Rectal smooth muscle tissue (tissue), 1 donor: Measurements from ENCODE around the gene GRIN3A.

Source experiments
- H3K27ac ChIP-seq: one replicate; pipeline ENCODE4 v1.7.0; 2013; ENCODE audit warnings: low read depth, low read length, inconsistent platforms
- H3K27me3 ChIP-seq: one replicate; pipeline ENCODE4 v1.7.0; 2013; ENCODE audit warnings: low read length; ENCODE audit not compliant: control insufficient read depth, insufficient read depth
- H3K36me3 ChIP-seq: one replicate; pipeline ENCODE4 v1.7.0; 2013; ENCODE audit warnings: low read length; ENCODE audit not compliant: control insufficient read depth, insufficient read depth
- H3K4me1 ChIP-seq: one replicate; pipeline ENCODE4 v1.7.0; 2013; ENCODE audit warnings: low read length; ENCODE audit not compliant: control insufficient read depth, insufficient read depth
- H3K4me3 ChIP-seq: one replicate; pipeline ENCODE4 v1.7.0; 2013; ENCODE audit warnings: low read length
- H3K9ac ChIP-seq: one replicate; pipeline ENCODE4 v1.7.0; 2013; ENCODE audit warnings: low read length

The GRIN3A gene

GRCh38 chr9:101691657-101692056 lies 46.8 kb downstream of the GRIN3A start:
- Histone ChIP-seq H3K36me3 (no peaks in the 10 kb centered on the region), H3K9ac (no peak overlapping the region), H3K27ac (no peak overlapping the region), H3K4me1 (no peaks in the 10 kb centered on the region), H3K27me3 (no peaks in the 10 kb centered on the region), H3K4me3 (no peak overlapping the region)

- Histone ChIP-seq H3K4me3 (no peak overlapping the region), H3K4me1 (no peaks in the 10 kb centered on the region), H3K9ac (no peak overlapping the region), H3K27ac (no peak overlapping the region), H3K27me3 (no peaks in the 10 kb centered on the region), H3K36me3 (no peaks in the 10 kb centered on the region)
Observed at GRCh38 chr9:101689039-101689438, 49.4 kb downstream of the GRIN3A start.

- H3K36me3 ChIP-seq: no peaks in the 10 kb centered on the region
- no peaks in the 10 kb centered on the region for H3K27me3 ChIP-seq
- no peak overlapping the region for H3K4me3 ChIP-seq
- H3K4me1 ChIP-seq: no peaks in the 10 kb centered on the region
- no peak overlapping the region for H3K9ac ChIP-seq
- H3K27ac ChIP-seq: no peak overlapping the region
Observed at GRCh38 chr9:101684665-101685064, 53.8 kb downstream of the GRIN3A start.

GRCh38 chr9:101683236-101683635 lies 55.2 kb downstream of the GRIN3A start:
- Histone ChIP-seq H3K4me1 (no peaks in the 10 kb centered on the region), H3K36me3 (no peaks in the 10 kb centered on the region), H3K9ac (no peak overlapping the region)

GRCh38 chr9:101677861-101678260 lies 60.6 kb downstream of the GRIN3A start:
- Histone ChIP-seq H3K27me3 (no peaks in the 10 kb centered on the region), H3K27ac (no peak overlapping the region), H3K36me3 (no peaks in the 10 kb centered on the region), H3K4me3 (no peak overlapping the region), H3K9ac (no peak overlapping the region), H3K4me1 (no peaks in the 10 kb centered on the region)

More at GRCh38 chr9:101683236-101683635, 55.2 kb downstream of the GRIN3A start:
- Histone ChIP-seq H3K4me3 (no peak overlapping the region), H3K27me3 (no peaks in the 10 kb centered on the region), H3K27ac (no peak overlapping the region)

GRCh38 chr9:101675341-101675740 lies 63.1 kb downstream of the GRIN3A start:
- Histone ChIP-seq H3K4me3 (no peak overlapping the region), H3K36me3 (no peaks in the 10 kb centered on the region), H3K27ac (no peak overlapping the region), H3K9ac (no peak overlapping the region), H3K4me1 (no peaks in the 10 kb centered on the region), H3K27me3 (no peaks in the 10 kb centered on the region)

- Histone ChIP-seq H3K27ac (no peak overlapping the region), H3K36me3 (no peaks in the 10 kb centered on the region), H3K4me3 (no peak overlapping the region), H3K4me1 (no peaks in the 10 kb centered on the region), H3K27me3 (no peaks in the 10 kb centered on the region), H3K9ac (no peak overlapping the region)
Observed at GRCh38 chr9:101674165-101674564, 64.3 kb downstream of the GRIN3A start.

GRCh38 chr9:101673642-101674041 lies 64.8 kb downstream of the GRIN3A start:
- Histone ChIP-seq H3K36me3 (no peaks in the 10 kb centered on the region), H3K27ac (no peak overlapping the region), H3K27me3 (no peaks in the 10 kb centered on the region), H3K9ac (no peak overlapping the region), H3K4me3 (no peak overlapping the region), H3K4me1 (no peaks in the 10 kb centered on the region)

GRCh38 chr9:101671567-101671966 lies 66.9 kb downstream of the GRIN3A start:
- Histone ChIP-seq H3K4me1 (no peaks in the 10 kb centered on the region), H3K9ac (no peak overlapping the region), H3K27me3 (no peaks in the 10 kb centered on the region), H3K4me3 (no peak overlapping the region), H3K36me3 (no peaks in the 10 kb centered on the region), H3K27ac (no peak overlapping the region)

- Histone ChIP-seq H3K36me3 (no peaks in the 10 kb centered on the region), H3K27ac (no peak overlapping the region), H3K4me3 (no peak overlapping the region), H3K27me3 (no peaks in the 10 kb centered on the region), H3K4me1 (no peaks in the 10 kb centered on the region), H3K9ac (no peak overlapping the region)
Observed at GRCh38 chr9:101668421-101668820, 70.0 kb downstream of the GRIN3A start.

- Histone ChIP-seq H3K27ac (no peak overlapping the region), H3K27me3 (no peaks in the 10 kb centered on the region), H3K4me3 (no peak overlapping the region), H3K4me1 (no peaks in the 10 kb centered on the region), H3K36me3 (no peaks in the 10 kb centered on the region), H3K9ac (no peak overlapping the region)
Observed at GRCh38 chr9:101664453-101664852, 74.0 kb downstream of the GRIN3A start.

- H3K36me3 ChIP-seq: no peaks in the 10 kb centered on the region
- no peak overlapping the region for H3K9ac ChIP-seq
- no peaks in the 10 kb centered on the region for H3K27me3 ChIP-seq
- no peak overlapping the region for H3K4me3 ChIP-seq
- H3K27ac ChIP-seq: no peak overlapping the region
- H3K4me1 ChIP-seq: no peaks in the 10 kb centered on the region
Observed at GRCh38 chr9:101652601-101653175, 85.8 kb downstream of the GRIN3A start.

GRCh38 chr9:101650142-101650541 lies 88.3 kb downstream of the GRIN3A start:
- no peak overlapping the region for H3K4me3 ChIP-seq
- no peaks in the 10 kb centered on the region for H3K27me3 ChIP-seq
- no peaks in the 10 kb centered on the region for H3K4me1 ChIP-seq
- H3K9ac ChIP-seq: no peak overlapping the region
- no peak overlapping the region for H3K27ac ChIP-seq
- H3K36me3 ChIP-seq: no peaks in the 10 kb centered on the region
